Measurements from ENCODE around the gene CD300LD.

Gene CD300LD

DNA sequence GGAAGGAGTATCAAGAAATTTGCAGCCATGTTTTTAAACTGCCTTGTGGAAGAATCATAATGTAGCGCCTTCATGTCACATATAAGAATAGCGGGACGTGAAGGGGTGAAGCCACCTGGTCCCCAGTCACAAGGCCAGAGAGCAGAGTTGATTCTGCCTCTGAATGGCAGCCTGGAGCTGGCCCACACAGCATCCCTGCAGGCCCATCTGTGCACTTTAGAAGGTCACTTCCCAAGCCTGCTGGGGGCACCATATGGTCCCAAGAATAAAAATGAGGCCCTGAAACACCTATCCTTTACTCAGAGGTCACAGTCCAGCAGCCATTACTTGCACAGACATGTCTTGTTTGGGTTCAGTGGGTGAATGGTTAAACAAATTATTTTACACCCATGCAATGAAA is 16.4 kb upstream of the CD300LD start:
- WGBS, 2 experiments = 91 to 92% methylated on average over 3 of the region's 3 CpGs
- H3K27me3 ChIP-seq (ENCODE audit: control insufficient read depth, insufficient read depth, low read length, poor library complexity, severe bottlenecking) = peaks cover 30% of the 10 kb centered on the region

DNA sequence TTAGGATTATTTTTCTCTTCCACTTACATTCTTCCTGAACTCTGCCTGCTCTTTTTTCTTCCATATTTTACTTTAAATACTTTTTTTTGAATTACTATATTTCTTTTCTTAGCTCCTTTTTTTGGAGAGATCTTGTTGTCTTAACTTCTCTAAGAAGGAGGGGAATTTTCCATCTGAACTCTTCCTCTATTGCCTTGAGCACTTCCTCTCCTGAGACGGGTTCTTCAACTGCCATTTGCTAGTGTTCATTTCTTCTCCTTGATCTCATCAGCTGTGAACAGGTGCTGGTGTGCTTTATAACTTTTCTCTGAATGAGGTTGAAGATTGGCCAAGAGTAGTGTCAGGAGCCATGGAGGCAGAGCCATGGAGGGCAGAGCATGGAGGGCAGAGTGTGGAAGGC is 15.1 kb upstream of the CD300LD start:
- 96% methylated on average over 1 of the region's 1 CpG; no CpG with 5 or more reads in 1 of the 2 experiments for whole genome bisulfite sequencing, 2 experiments
- Histone ChIP-seq H3K27ac (ENCODE audit: insufficient read depth, low read depth, low read length, poor library complexity, severe bottlenecking) (no peak overlapping the region), H3K27me3 (ENCODE audit: control insufficient read depth, insufficient read depth, low read length, poor library complexity, severe bottlenecking) (peaks cover 22% of the 10 kb centered on the region), H3K4me1 (ENCODE audit: control insufficient read depth, insufficient read depth, low read length) (peaks cover 15% of the 10 kb centered on the region), H3K36me3 (ENCODE audit: control insufficient read depth, insufficient read depth, low read length) (no peaks in the 10 kb centered on the region), H3K4me3 (ENCODE audit: insufficient read depth, low read depth, low read length) (no peak overlapping the region), H3K9me3 (ENCODE audit: control insufficient read depth, low read length) (no peaks in the 10 kb centered on the region)

More for the DNA sequence above, 16.4 kb upstream of the CD300LD start:
- H3K27ac ChIP-seq (ENCODE audit: insufficient read depth, low read depth, low read length, poor library complexity, severe bottlenecking) = no peak overlapping the region
- H3K9me3 ChIP-seq (ENCODE audit: control insufficient read depth, low read length) = no peaks in the 10 kb centered on the region
- peaks cover 6% of the 10 kb centered on the region for H3K4me1 ChIP-seq (ENCODE audit: control insufficient read depth, insufficient read depth, low read length)
- H3K4me3 ChIP-seq (ENCODE audit: insufficient read depth, low read depth, low read length) = no peak overlapping the region
- no peaks in the 10 kb centered on the region for H3K36me3 ChIP-seq (ENCODE audit: control insufficient read depth, insufficient read depth, low read length)

DNA sequence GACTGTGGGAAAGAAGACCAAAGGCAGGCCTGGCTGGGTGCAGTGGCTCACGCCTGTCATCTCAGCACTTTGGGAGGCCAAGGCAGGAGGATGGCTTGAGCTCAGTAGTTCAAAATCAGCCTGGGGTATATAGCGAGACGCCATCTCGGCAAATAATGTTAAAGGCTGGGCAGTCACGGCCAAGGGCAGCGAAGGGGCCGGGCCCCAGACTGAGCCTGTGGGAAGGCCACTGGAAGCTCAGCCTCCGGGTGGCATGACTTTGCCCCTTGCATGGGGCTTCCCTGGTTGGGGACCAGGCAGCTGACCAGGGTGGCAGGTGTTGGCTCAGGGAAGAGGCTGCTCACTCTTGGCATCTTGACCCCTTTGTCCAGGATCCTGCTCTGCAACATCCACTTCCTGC is 14.0 kb upstream of the CD300LD start:
- 88 to 89% methylated on average over 8 of the region's 8 CpGs for WGBS, 2 experiments
- Histone ChIP-seq H3K4me1 (ENCODE audit: control insufficient read depth, insufficient read depth, low read length) (peaks cover 16% of the 10 kb centered on the region), H3K4me3 (ENCODE audit: insufficient read depth, low read depth, low read length) (no peak overlapping the region), H3K27ac (ENCODE audit: insufficient read depth, low read depth, low read length, poor library complexity, severe bottlenecking) (no peak overlapping the region), H3K27me3 (ENCODE audit: control insufficient read depth, insufficient read depth, low read length, poor library complexity, severe bottlenecking) (peaks cover 10% of the 10 kb centered on the region), H3K36me3 (ENCODE audit: control insufficient read depth, insufficient read depth, low read length) (no peaks in the 10 kb centered on the region), H3K9me3 (ENCODE audit: control insufficient read depth, low read length) (no peaks in the 10 kb centered on the region)

DNA sequence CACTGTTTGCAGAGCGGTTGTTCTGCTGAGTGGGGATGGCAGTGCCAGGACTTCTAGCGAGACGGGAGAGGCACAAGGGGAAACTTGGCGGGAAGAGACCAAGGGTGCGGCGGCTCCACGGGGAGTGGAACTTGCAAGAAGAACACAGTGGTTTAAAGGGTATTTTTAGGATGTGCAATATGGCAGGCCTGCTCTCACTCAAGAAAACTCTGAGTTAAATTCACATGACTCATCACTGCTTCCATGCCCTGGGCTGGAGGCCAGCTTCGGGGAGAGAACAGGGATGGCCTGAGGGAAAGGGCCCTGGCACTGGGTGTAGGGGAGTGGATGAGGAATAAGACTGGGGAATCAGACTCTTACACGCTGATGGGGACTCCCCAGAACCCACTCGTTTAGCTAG is 13.3 kb upstream of the CD300LD start:
- Histone ChIP-seq H3K4me1 (ENCODE audit: control insufficient read depth, insufficient read depth, low read length) (peaks cover 16% of the 10 kb centered on the region), H3K9me3 (ENCODE audit: control insufficient read depth, low read length) (no peaks in the 10 kb centered on the region), H3K27ac (ENCODE audit: insufficient read depth, low read depth, low read length, poor library complexity, severe bottlenecking) (no peak overlapping the region), H3K27me3 (ENCODE audit: control insufficient read depth, insufficient read depth, low read length, poor library complexity, severe bottlenecking) (peaks cover 3% of the 10 kb centered on the region), H3K36me3 (ENCODE audit: control insufficient read depth, insufficient read depth, low read length) (no peaks in the 10 kb centered on the region), H3K4me3 (ENCODE audit: insufficient read depth, low read depth, low read length) (no peak overlapping the region)
- 81 to 84% methylated on average over 10 of the region's 10 CpGs for WGBS, 2 experiments

DNA sequence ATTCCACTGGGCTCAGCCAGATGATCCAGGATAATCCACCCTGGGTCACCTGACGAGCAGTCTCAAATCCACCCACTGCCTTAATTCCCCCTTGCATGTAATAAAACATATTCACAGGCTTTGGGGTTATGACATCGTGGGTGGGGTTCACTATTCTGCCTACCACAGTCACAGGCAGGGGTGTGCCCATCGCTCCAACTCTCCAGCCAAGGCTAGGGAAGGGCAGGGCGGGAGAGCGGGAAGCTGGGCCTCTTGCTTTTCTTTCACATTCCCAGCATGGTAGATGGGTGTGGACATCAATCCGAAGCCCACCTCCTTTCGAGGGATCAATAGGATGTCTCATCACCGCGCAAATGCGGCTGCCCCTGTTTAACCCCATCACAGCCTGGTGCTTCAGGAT is 12.7 kb upstream of the CD300LD start:
- WGBS, 2 experiments = 80 to 81% methylated on average over 10 of the region's 10 CpGs

DNA sequence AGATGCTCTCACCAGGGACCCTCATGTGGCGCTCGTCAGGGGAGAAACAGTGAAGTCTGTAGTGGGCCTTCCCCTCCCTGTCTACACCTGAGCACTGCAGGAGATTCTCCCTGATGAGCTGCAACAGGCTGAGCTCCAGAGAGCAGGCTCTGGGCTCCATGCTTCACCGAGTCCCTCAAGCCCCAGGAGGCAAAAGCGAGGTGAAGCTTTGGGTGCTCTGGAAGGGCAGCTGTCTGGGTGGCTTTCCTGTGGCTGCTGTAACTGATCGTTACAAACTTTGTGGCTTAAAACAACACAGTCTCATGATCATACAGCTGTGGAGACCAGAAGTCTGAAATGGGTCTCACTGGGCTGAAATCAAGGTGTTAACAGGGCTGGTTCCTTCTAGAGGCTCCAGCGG is 12.1 kb upstream of the CD300LD start:
- no peaks in the 10 kb centered on the region for H3K9me3 ChIP-seq (ENCODE audit: control insufficient read depth, low read length)
- no peak overlapping the region for H3K27ac ChIP-seq (ENCODE audit: insufficient read depth, low read depth, low read length, poor library complexity, severe bottlenecking)
- WGBS, 2 experiments = 90 to 93% methylated on average over 6 of the region's 6 CpGs
- peaks cover 16% of the 10 kb centered on the region for H3K4me1 ChIP-seq (ENCODE audit: control insufficient read depth, insufficient read depth, low read length)
- H3K27me3 ChIP-seq (ENCODE audit: control insufficient read depth, insufficient read depth, low read length, poor library complexity, severe bottlenecking) = no peaks in the 10 kb centered on the region
- H3K4me3 ChIP-seq (ENCODE audit: insufficient read depth, low read depth, low read length) = no peak overlapping the region
- no peaks in the 10 kb centered on the region for H3K36me3 ChIP-seq (ENCODE audit: control insufficient read depth, insufficient read depth, low read length)

More for the DNA sequence above, 12.7 kb upstream of the CD300LD start:
- Histone ChIP-seq H3K27ac (ENCODE audit: insufficient read depth, low read depth, low read length, poor library complexity, severe bottlenecking) (no peak overlapping the region), H3K4me1 (ENCODE audit: control insufficient read depth, insufficient read depth, low read length) (peaks cover 16% of the 10 kb centered on the region), H3K27me3 (ENCODE audit: control insufficient read depth, insufficient read depth, low read length, poor library complexity, severe bottlenecking) (no peaks in the 10 kb centered on the region), H3K4me3 (ENCODE audit: insufficient read depth, low read depth, low read length) (no peak overlapping the region), H3K9me3 (ENCODE audit: control insufficient read depth, low read length) (no peaks in the 10 kb centered on the region), H3K36me3 (ENCODE audit: control insufficient read depth, insufficient read depth, low read length) (no peaks in the 10 kb centered on the region)

DNA sequence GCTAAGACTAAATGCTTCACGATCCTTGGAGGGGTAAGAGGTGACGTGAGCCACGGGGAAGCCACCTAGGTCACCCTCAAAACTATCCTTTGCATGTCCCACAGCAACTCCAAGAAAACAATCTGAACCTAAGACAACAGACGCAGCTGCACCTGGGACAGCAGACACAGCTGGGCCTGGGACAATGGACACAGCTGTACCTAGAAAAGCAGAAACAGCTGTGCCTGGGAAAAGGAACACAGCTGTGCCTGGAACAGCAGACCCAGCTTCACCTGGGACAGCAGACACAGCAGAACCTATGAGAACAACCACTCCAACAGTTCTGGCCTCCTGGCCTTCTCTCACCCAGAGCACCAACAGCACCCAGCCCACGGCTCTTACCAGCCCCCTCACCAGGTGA is 11.7 kb upstream of the CD300LD start:
- H3K4me1 ChIP-seq (ENCODE audit: control insufficient read depth, insufficient read depth, low read length) = peaks cover 16% of the 10 kb centered on the region
- H3K27me3 ChIP-seq (ENCODE audit: control insufficient read depth, insufficient read depth, low read length, poor library complexity, severe bottlenecking) = no peaks in the 10 kb centered on the region
- no peak overlapping the region for H3K4me3 ChIP-seq (ENCODE audit: insufficient read depth, low read depth, low read length)
- 84 to 90% methylated on average over 5 of the region's 5 CpGs for WGBS, 2 experiments
- H3K36me3 ChIP-seq (ENCODE audit: control insufficient read depth, insufficient read depth, low read length) = no peaks in the 10 kb centered on the region
- no peak overlapping the region for H3K27ac ChIP-seq (ENCODE audit: insufficient read depth, low read depth, low read length, poor library complexity, severe bottlenecking)
- no peaks in the 10 kb centered on the region for H3K9me3 ChIP-seq (ENCODE audit: control insufficient read depth, low read length)

DNA sequence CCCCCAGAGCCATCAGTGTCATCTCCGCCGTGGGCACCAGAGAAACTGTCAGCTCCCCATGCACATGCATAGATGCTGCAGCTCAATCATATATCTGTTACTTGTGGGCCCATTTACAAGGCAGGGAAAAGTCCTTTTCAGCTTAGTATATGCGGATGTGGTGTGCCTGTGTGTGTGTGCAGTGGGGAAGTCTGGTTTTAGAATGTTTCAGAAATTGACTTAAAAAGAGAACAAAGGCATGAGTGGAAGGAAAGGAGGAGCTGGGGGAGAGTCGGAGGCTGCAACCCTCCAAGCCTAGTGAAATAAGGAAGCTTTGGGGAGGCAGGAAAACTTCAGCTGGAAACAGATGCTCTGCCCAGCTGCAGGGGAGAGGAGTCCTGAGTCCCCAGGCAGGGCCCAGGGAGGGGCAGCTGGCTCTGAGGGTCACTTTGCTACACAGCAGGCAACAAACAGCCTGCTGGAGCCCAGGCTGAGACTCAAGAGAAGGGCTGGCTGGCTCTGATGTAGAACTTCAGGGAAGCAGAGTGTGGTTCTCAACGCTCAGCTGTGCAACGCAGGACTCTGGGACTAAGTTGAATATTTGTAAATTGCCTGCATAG is 11.1 kb upstream of the CD300LD start:
- WGBS, 2 experiments = 75 to 79% methylated on average over 6 of the region's 6 CpGs
- Histone ChIP-seq H3K9me3 (ENCODE audit: control insufficient read depth, low read length) (no peaks in the 10 kb centered on the region), H3K27me3 (ENCODE audit: control insufficient read depth, insufficient read depth, low read length, poor library complexity, severe bottlenecking) (no peaks in the 10 kb centered on the region), H3K4me1 (ENCODE audit: control insufficient read depth, insufficient read depth, low read length) (peaks cover 16% of the 10 kb centered on the region), H3K4me3 (ENCODE audit: insufficient read depth, low read depth, low read length) (no peak overlapping the region), H3K27ac (ENCODE audit: insufficient read depth, low read depth, low read length, poor library complexity, severe bottlenecking) (no peak overlapping the region), H3K36me3 (ENCODE audit: control insufficient read depth, insufficient read depth, low read length) (no peaks in the 10 kb centered on the region)

DNA sequence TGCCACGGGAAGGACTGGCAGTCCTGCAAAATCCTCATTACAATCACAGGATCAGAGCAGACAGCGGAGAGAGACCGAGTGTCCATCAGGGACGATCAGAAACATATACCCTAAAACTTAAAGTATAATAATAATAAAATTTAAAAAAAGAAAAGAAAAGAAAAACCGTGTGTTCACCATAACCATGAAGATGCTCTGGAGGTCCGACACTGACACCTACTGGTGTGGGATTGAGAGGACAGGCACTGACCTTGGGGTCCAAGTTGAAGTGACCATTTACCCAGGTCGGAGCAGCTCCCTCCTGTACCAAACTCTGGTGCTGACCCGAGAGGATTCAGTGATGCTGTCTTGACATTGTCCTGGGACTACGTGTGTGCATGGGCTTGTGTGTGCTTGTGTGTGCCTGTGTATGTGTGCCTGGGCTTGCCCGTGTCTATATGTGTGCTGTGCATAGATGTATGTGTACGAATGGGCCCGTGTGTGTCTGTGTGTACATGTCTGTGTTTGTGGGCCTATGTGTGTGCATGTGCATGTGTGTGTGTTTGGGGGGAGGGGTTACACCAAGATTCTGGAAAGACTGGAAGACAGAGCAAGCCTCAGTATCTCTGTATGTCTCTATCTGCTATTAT is 10.0 kb upstream of the CD300LD start:
- Histone ChIP-seq H3K36me3 (ENCODE audit: control insufficient read depth, insufficient read depth, low read length) (no peaks in the 10 kb centered on the region), H3K4me3 (ENCODE audit: insufficient read depth, low read depth, low read length) (no peak overlapping the region), H3K9me3 (ENCODE audit: control insufficient read depth, low read length) (no peaks in the 10 kb centered on the region), H3K27me3 (ENCODE audit: control insufficient read depth, insufficient read depth, low read length, poor library complexity, severe bottlenecking) (no peaks in the 10 kb centered on the region), H3K4me1 (ENCODE audit: control insufficient read depth, insufficient read depth, low read length) (peaks cover 16% of the 10 kb centered on the region), H3K27ac (ENCODE audit: insufficient read depth, low read depth, low read length, poor library complexity, severe bottlenecking) (no peak overlapping the region)
- 56 to 59% methylated on average over 9 to 12 of the region's 12 CpGs for WGBS, 2 experiments

DNA sequence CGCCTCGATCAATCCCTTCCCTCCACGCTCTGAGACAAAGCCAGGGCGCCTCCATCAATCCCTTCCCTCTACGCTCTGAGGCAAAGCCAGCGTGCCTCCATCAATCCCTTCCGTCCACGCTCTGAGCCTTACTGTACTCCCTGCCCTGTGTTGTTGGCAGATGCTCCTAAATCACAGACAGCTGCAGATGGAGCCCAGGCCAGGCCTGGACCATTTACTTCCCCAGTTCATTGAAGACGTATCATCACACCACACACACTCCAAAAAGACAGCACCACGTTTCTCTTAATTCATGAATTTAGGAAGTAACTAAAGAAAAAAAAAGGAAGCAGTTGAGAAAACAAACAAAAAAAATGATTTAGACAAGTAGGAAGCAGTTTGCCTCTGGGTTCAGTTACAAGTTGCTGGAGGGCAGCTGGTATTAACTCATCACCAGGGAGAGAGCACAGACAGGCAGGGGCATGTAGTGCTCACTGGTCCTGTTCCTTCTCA is 7.4 kb upstream of the CD300LD start:
- Histone ChIP-seq H3K4me3 (ENCODE audit: insufficient read depth, low read depth, low read length) (no peak overlapping the region), H3K27ac (ENCODE audit: insufficient read depth, low read depth, low read length, poor library complexity, severe bottlenecking) (no peak overlapping the region), H3K9me3 (ENCODE audit: control insufficient read depth, low read length) (no peaks in the 10 kb centered on the region), H3K4me1 (ENCODE audit: control insufficient read depth, insufficient read depth, low read length) (peaks cover 16% of the 10 kb centered on the region), H3K36me3 (ENCODE audit: control insufficient read depth, insufficient read depth, low read length) (no peaks in the 10 kb centered on the region), H3K27me3 (ENCODE audit: control insufficient read depth, insufficient read depth, low read length, poor library complexity, severe bottlenecking) (no peaks in the 10 kb centered on the region)
- WGBS, 2 experiments = 84 to 87% methylated on average over 10 of the region's 10 CpGs
